ENCODE results near the gene FOXRED1.
A peak's percentile ranks its signal among the peaks of the same experiment; 100 is the strongest.

The FOXRED1 gene

GRCh38 chr11:126268708-126269579, at the start of gene FOXRED1, which contains the start of gene SRPRA:
Gene FOXRED1, plus strand, starts transcription at chr11:126269154. Its CDS starts 53 bp downstream, at chr11:126269207.
Gene SRPRA, minus strand, starts transcription at chr11:126268895. Its CDS starts 91 bp downstream, at chr11:126268804.
- Histone ChIP-seq H3K27ac (ENCODE audit: low read depth in 2 of 2, low read length in 2 of 2) (peak within 1 kb of the TSS; percentile 85 to 89), H3K36me3 (ENCODE audit: control insufficient read depth in 2 of 2, insufficient read depth in 2 of 2, low read length in 2 of 2) (peaks cover 38 to 50% of the 10 kb centered on the region in 2 donors), H3K27me3 (ENCODE audit: control insufficient read depth in 2 of 2, insufficient read depth in 2 of 2, low read length in 2 of 2) (no peaks in the 10 kb centered on the region)

DNA sequence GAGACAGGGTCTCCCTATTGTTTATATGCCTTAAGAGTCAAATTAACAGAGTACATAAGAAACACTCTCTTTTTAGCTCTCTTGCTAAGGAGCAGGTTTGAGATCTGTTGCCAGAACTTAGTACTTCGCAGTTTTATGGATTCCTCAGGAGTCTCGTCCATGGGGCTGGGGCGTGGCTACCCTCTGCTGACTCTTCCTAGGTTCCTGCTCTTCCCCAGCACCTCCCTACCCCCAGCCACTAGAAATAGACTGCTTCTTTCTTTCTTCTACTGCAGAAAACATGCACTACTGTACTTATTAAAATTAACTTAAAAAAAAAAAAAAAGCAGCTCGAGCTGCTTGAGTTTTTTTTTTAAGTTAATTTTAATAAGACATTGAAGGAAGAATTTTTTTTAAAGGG, 49.4 kb upstream of the FOXRED1 start:
- H3K9ac ChIP-seq (ENCODE audit: low read depth in 1 of 2, low read length in 2 of 2): no peak overlapping the region
- H3K27ac ChIP-seq (ENCODE audit: low read depth in 2 of 2, low read length in 2 of 2): no peak overlapping the region
- no peaks in the 10 kb centered on the region for H3K9me3 ChIP-seq (ENCODE audit: control insufficient read depth in 2 of 2, low read length in 2 of 2)
- H3K36me3 ChIP-seq (ENCODE audit: control insufficient read depth in 2 of 2, insufficient read depth in 2 of 2, low read length in 2 of 2): no peaks in the 10 kb centered on the region
- no peak overlapping the region for H3K4me3 ChIP-seq (ENCODE audit: low read length in 2 of 2)
- H3K4me1 ChIP-seq (ENCODE audit: control insufficient read depth in 2 of 2, insufficient read depth in 2 of 2, low read length in 2 of 2): peaks cover 16 to 24% of the 10 kb centered on the region in 2 donors
- no peaks in the 10 kb centered on the region for H3K27me3 ChIP-seq (ENCODE audit: control insufficient read depth in 2 of 2, insufficient read depth in 2 of 2, low read length in 2 of 2)

More at GRCh38 chr11:126268708-126269579, at the start of gene FOXRED1, which contains the start of gene SRPRA:
- Histone ChIP-seq H3K4me1 (ENCODE audit: control insufficient read depth in 2 of 2, insufficient read depth in 2 of 2, low read length in 2 of 2) (peaks cover 10 to 16% of the 10 kb centered on the region in 2 donors), H3K9ac (ENCODE audit: low read depth in 1 of 2, low read length in 2 of 2) (peak within 1 kb of the TSS; percentile 95 to 97), H3K4me3 (ENCODE audit: low read length in 2 of 2) (peak within 1 kb of the TSS; percentile 97), H3K9me3 (ENCODE audit: control insufficient read depth in 2 of 2, low read length in 2 of 2) (no peaks in the 10 kb centered on the region)

- Histone ChIP-seq H3K4me3 (ENCODE audit: low read length in 2 of 2) (no peak overlapping the region), H3K4me1 (ENCODE audit: control insufficient read depth in 2 of 2, insufficient read depth in 2 of 2, low read length in 2 of 2) (peaks cover 4% of the 10 kb centered on the region in 2 donors), H3K27me3 (ENCODE audit: control insufficient read depth in 2 of 2, insufficient read depth in 2 of 2, low read length in 2 of 2) (no peaks in the 10 kb centered on the region), H3K9me3 (ENCODE audit: control insufficient read depth in 2 of 2, low read length in 2 of 2) (no peaks in the 10 kb centered on the region), H3K27ac (ENCODE audit: low read depth in 2 of 2, low read length in 2 of 2) (no peak overlapping the region), H3K9ac (ENCODE audit: low read depth in 1 of 2, low read length in 2 of 2) (no peak overlapping the region), H3K36me3 (ENCODE audit: control insufficient read depth in 2 of 2, insufficient read depth in 2 of 2, low read length in 2 of 2) (peaks cover 3 to 6% of the 10 kb centered on the region in 2 donors)
These were observed 44.2 kb upstream of the FOXRED1 start for GRCh38 chr11:126224647-126225294.

DNA sequence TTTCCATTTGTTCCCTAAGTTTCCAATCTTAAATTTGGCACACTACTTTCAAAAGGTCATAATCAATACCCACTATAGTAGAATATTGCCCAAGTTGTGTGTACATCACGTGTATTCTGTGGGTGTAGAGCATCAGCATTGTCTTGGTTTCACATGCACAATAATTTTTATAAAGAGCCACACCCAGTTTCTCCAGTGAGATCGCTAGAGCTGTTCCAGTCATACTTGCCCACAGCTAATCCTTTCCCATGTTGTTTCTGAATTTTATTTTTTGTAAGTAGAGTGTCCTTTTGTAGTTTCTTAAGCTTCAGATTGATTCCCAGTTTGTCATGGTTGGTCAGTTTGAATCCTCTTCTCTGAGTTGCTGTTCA, 43.7 kb upstream of the FOXRED1 start:
- Histone ChIP-seq H3K27ac (ENCODE audit: low read depth in 2 of 2, low read length in 2 of 2) (no peak overlapping the region), H3K9ac (ENCODE audit: low read depth in 1 of 2, low read length in 2 of 2) (no peak overlapping the region), H3K9me3 (ENCODE audit: control insufficient read depth in 2 of 2, low read length in 2 of 2) (no peaks in the 10 kb centered on the region), H3K4me1 (ENCODE audit: control insufficient read depth in 2 of 2, insufficient read depth in 2 of 2, low read length in 2 of 2) (no peaks in the 10 kb centered on the region), H3K36me3 (ENCODE audit: control insufficient read depth in 2 of 2, insufficient read depth in 2 of 2, low read length in 2 of 2) (peaks cover 5 to 11% of the 10 kb centered on the region in 2 donors), H3K4me3 (ENCODE audit: low read length in 2 of 2) (no peak overlapping the region), H3K27me3 (ENCODE audit: control insufficient read depth in 2 of 2, insufficient read depth in 2 of 2, low read length in 2 of 2) (no peaks in the 10 kb centered on the region)

DNA sequence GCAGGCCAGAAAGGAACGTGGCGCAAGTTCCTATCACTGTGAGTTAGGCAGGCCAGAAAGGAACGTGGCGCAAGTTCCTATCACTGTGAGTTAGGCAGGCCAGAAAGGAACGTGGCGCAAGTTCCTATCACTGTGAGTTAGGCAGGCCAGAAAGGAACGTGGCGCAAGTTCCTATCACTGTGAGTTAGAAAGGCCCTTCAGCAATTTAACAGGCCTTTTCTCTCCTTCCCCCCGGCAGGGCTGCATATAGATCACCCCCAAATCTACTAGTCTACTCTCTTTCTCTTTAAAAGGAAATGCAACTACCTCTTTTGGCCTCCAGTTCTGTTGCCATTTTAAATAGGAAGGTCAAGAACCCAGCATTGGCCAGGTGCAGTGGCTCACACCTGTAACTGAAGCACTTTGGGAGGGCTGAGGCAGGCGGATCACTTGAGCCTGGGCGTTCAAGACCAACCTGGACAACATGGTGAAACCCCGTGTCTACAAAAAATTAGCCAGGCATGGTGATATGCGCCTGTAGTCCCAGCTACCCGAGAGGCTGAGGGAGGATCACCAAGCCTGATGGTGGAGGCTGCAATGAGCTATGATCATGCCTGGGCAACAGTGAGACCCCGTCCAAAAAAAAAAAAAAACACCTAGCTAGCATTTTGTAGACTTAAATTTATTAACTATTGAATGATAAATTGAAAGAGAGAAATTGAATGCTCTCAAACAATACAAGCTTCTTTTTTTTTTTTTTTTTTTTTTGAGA, 42.4 kb upstream of the FOXRED1 start:
- no peak overlapping the region for H3K4me3 ChIP-seq (ENCODE audit: low read length in 2 of 2)
- peaks cover 0 to under 1% of the 10 kb centered on the region in 2 donors for H3K4me1 ChIP-seq (ENCODE audit: control insufficient read depth in 2 of 2, insufficient read depth in 2 of 2, low read length in 2 of 2)
- no peak overlapping the region for H3K9ac ChIP-seq (ENCODE audit: low read depth in 1 of 2, low read length in 2 of 2)
- H3K36me3 ChIP-seq (ENCODE audit: control insufficient read depth in 2 of 2, insufficient read depth in 2 of 2, low read length in 2 of 2): peaks cover 5 to 14% of the 10 kb centered on the region in 2 donors
- no peak overlapping the region for H3K27ac ChIP-seq (ENCODE audit: low read depth in 2 of 2, low read length in 2 of 2)
- H3K27me3 ChIP-seq (ENCODE audit: control insufficient read depth in 2 of 2, insufficient read depth in 2 of 2, low read length in 2 of 2): no peaks in the 10 kb centered on the region
- no peaks in the 10 kb centered on the region for H3K9me3 ChIP-seq (ENCODE audit: control insufficient read depth in 2 of 2, low read length in 2 of 2)

GRCh38 chr11:126229858-126230540, 39.0 kb upstream of the FOXRED1 start:
- H3K9ac ChIP-seq (ENCODE audit: low read depth in 1 of 2, low read length in 2 of 2): no peak overlapping the region
- no peak overlapping the region for H3K4me3 ChIP-seq (ENCODE audit: low read length in 2 of 2)
- no peak overlapping the region for H3K27ac ChIP-seq (ENCODE audit: low read depth in 2 of 2, low read length in 2 of 2)
- no peaks in the 10 kb centered on the region for H3K27me3 ChIP-seq (ENCODE audit: control insufficient read depth in 2 of 2, insufficient read depth in 2 of 2, low read length in 2 of 2)
- H3K36me3 ChIP-seq (ENCODE audit: control insufficient read depth in 2 of 2, insufficient read depth in 2 of 2, low read length in 2 of 2): peaks cover 5 to 21% of the 10 kb centered on the region in 2 donors
- H3K9me3 ChIP-seq (ENCODE audit: control insufficient read depth in 2 of 2, low read length in 2 of 2): no peaks in the 10 kb centered on the region
- peaks cover 0 to 7% of the 10 kb centered on the region in 2 donors for H3K4me1 ChIP-seq (ENCODE audit: control insufficient read depth in 2 of 2, insufficient read depth in 2 of 2, low read length in 2 of 2)

DNA sequence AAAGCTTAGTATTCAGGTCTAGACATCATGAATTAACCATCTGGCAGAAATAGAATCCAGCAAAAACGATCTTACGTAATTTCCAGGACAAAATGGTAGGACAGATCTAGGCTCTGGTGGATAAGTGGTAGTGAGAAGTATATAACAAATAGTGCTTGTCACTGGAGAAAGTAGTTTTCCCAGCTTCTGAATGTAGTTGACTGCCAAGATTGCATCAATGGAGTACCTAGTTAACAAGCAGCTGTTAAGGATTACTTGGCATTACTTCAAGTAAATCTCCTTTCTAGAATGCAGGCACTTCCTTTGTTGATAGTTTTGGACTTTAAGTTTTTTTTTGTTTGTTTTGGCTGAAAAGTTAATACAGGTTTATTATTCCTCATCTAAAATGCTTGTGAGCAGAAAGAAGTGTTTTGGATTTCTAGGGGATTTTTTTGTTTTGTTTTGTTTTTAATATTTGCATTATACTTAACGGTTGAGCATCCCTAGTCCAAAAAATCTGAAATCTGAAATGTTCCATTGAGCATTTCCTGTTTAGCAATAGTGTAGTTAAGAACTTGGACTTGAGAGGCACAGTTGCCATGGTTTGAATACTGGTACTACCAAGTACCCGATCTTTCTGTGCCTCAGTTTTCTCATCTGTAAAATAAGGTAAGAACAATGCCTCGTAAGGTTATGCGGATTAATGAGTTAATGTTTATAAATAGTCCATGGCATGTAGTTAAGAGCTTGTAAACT, 37.1 kb upstream of the FOXRED1 start:
- Histone ChIP-seq H3K9ac (ENCODE audit: low read depth in 1 of 2, low read length in 2 of 2) (no peak overlapping the region), H3K36me3 (ENCODE audit: control insufficient read depth in 2 of 2, insufficient read depth in 2 of 2, low read length in 2 of 2) (peaks cover 12 to 32% of the 10 kb centered on the region in 2 donors), H3K27me3 (ENCODE audit: control insufficient read depth in 2 of 2, insufficient read depth in 2 of 2, low read length in 2 of 2) (no peaks in the 10 kb centered on the region), H3K4me1 (ENCODE audit: control insufficient read depth in 2 of 2, insufficient read depth in 2 of 2, low read length in 2 of 2) (peaks cover 0 to 7% of the 10 kb centered on the region in 2 donors), H3K4me3 (ENCODE audit: low read length in 2 of 2) (no peak overlapping the region), H3K27ac (ENCODE audit: low read depth in 2 of 2, low read length in 2 of 2) (no peak overlapping the region), H3K9me3 (ENCODE audit: control insufficient read depth in 2 of 2, low read length in 2 of 2) (no peaks in the 10 kb centered on the region)

DNA sequence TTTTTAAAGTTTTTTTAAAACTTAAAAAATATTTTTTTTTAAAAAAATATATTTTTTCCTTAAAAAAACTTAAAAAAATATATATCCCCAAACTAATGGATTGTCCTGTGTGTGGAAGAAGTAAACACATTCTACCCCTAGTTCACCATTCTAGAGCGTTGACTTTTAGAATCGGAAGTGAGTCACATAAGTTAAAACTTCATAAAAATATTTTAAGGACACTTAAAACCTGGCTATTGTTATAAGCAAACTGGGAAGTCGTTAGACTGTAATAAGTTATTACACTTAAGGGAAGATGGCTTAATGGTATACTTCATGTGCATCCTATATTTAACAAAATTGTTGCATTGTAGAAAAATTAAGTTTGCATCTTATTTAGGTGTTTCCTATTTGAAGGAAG, 36.3 kb upstream of the FOXRED1 start:
- Histone ChIP-seq H3K4me1 (ENCODE audit: control insufficient read depth in 2 of 2, insufficient read depth in 2 of 2, low read length in 2 of 2) (peaks cover 0 to 7% of the 10 kb centered on the region in 2 donors), H3K36me3 (ENCODE audit: control insufficient read depth in 2 of 2, insufficient read depth in 2 of 2, low read length in 2 of 2) (peaks cover 12 to 32% of the 10 kb centered on the region in 2 donors), H3K4me3 (ENCODE audit: low read length in 2 of 2) (no peak overlapping the region), H3K27me3 (ENCODE audit: control insufficient read depth in 2 of 2, insufficient read depth in 2 of 2, low read length in 2 of 2) (no peaks in the 10 kb centered on the region), H3K9ac (ENCODE audit: low read depth in 1 of 2, low read length in 2 of 2) (no peak overlapping the region), H3K9me3 (ENCODE audit: control insufficient read depth in 2 of 2, low read length in 2 of 2) (no peaks in the 10 kb centered on the region), H3K27ac (ENCODE audit: low read depth in 2 of 2, low read length in 2 of 2) (no peak overlapping the region)

DNA sequence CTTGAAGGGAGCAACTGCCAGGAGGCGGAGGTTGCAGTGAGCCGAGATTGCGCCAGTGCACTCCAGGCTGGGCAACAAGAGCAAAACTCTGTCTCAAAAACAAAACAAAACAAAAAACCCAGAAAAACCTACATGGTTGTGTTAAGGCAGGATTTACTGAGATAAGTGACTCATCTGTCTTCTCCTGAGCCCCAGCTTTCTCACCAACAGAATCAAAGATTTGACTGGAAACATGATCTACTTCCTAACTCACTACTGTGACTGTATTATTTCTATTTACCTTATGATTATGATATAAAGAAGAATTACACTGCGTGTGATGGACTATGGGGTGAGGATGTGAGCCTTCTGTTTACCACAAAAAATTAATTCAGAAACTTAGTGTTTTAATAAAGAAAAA, 35.6 kb upstream of the FOXRED1 start:
- Histone ChIP-seq H3K4me1 (ENCODE audit: control insufficient read depth in 2 of 2, insufficient read depth in 2 of 2, low read length in 2 of 2) (peaks cover 0 to 7% of the 10 kb centered on the region in 2 donors), H3K27ac (ENCODE audit: low read depth in 2 of 2, low read length in 2 of 2) (no peak overlapping the region), H3K27me3 (ENCODE audit: control insufficient read depth in 2 of 2, insufficient read depth in 2 of 2, low read length in 2 of 2) (no peaks in the 10 kb centered on the region), H3K9me3 (ENCODE audit: control insufficient read depth in 2 of 2, low read length in 2 of 2) (no peaks in the 10 kb centered on the region), H3K4me3 (ENCODE audit: low read length in 2 of 2) (no peak overlapping the region), H3K9ac (ENCODE audit: low read depth in 1 of 2, low read length in 2 of 2) (no peak overlapping the region), H3K36me3 (ENCODE audit: control insufficient read depth in 2 of 2, insufficient read depth in 2 of 2, low read length in 2 of 2) (peaks cover 12 to 34% of the 10 kb centered on the region in 2 donors)
